Putamen (tissue), 1 donor: ENCODE results near the gene HHIP.

Experiments used
- DNase-seq: peaks from one replicate; pipeline ENCODE4 v3.0.0-alpha.2; 2016; ENCODE audit warnings: low spot score

HHIP gene

GRCh38 chr4:144705601-144706590, 59.9 kb downstream of the HHIP start:
- no peak for DNase-seq

GRCh38 chr4:144709159-144709558, 63.2 kb downstream of the HHIP start:
- DNase-seq, result no peak

GRCh38 chr4:144709793-144710525, 64.0 kb downstream of the HHIP start:
- peak; percentile 91 for DNase-seq

GRCh38 chr4:144710526-144710912, 64.6 kb downstream of the HHIP start:
- no peak for DNase-seq

- no peak for DNase-seq
Observed at GRCh38 chr4:144711700-144712456, 65.9 kb downstream of the HHIP start.

- no peak for DNase-seq
Observed at GRCh38 chr4:144712775-144713174, 66.8 kb downstream of the HHIP start.

- no peak for DNase-seq
Observed at GRCh38 chr4:144714166-144714565, 68.2 kb downstream of the HHIP start.

- DNase-seq, result no peak
Observed at GRCh38 chr4:144715230-144715629, 69.3 kb downstream of the HHIP start.

GRCh38 chr4:144716778-144717177, 70.8 kb downstream of the HHIP start:
- DNase-seq, result no peak

- no peak for DNase-seq
Observed at GRCh38 chr4:144718958-144719512, 73.1 kb downstream of the HHIP start.

- DNase-seq, result no peak
Observed at GRCh38 chr4:144720491-144720890, 74.5 kb downstream of the HHIP start.

- no peak for DNase-seq
Observed at GRCh38 chr4:144721994-144722393, 76.0 kb downstream of the HHIP start.

GRCh38 chr4:144723471-144723870, 77.5 kb downstream of the HHIP start:
- no peak for DNase-seq

- DNase-seq, result no peak
Observed at GRCh38 chr4:144729175-144729574, 83.2 kb downstream of the HHIP start.

- no peak for DNase-seq
Observed at GRCh38 chr4:144732584-144733428, 86.8 kb downstream of the HHIP start.

- DNase-seq, result no peak
Observed at GRCh38 chr4:144733566-144733965, 87.6 kb downstream of the HHIP start.

- no peak for DNase-seq
Observed at GRCh38 chr4:144734522-144734921, 88.6 kb downstream of the HHIP start.

- no peak for DNase-seq
Observed at GRCh38 chr4:144738649-144739048, 92.7 kb downstream of the HHIP start.

- no peak for DNase-seq
Observed at GRCh38 chr4:144739511-144740033, 93.6 kb downstream of the HHIP start.

GRCh38 chr4:144740316-144740715, 94.4 kb downstream of the HHIP start:
- DNase-seq, result no peak
